Measurements from ENCODE around the gene COMMD4. TPM values are rescaled to one million over a fixed set of nuclear protein-coding genes. Genes with fewer than 3 reads are reported as not detected.

The COMMD4 gene
- polyA plus RNA-seq, 1 of the 3 experiments (the other 2 are of a cell fraction): 223 TPM

DNA sequence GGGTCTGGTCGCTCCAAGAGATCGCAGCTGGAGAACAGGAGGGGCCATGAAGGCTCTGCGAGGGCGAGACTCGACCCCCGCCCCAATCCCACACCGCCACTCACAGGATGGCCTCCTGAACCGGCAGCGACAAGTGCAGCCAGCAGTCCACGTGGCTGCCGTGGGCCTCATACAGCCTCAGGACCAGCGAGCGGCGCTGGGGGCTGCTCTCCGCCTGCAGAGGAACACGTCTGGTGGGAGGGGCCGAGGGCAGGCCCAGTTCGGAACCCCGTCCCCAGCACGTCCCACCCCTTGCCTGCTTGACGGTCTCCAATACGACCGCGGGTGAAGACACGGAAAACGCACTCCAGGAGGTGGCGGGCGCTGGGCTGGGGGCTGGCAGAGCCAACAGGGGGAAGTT, 20.1 kb downstream of the COMMD4 start:
- no peaks in the 10 kb centered on the region for H4K20me1 ChIP-seq (ENCODE audit: insufficient read depth)
- no peak overlapping the region for H3K4me3 ChIP-seq (ENCODE audit: low read depth in 2 of 2, low read length in 1 of 2)
- peaks cover 4% of the 10 kb centered on the region for H3F3A ChIP-seq (replicated peaks; ENCODE audit: insufficient read depth)
- H3K9me3 ChIP-seq: no peaks in the 10 kb centered on the region
- H3K79me2 ChIP-seq (ENCODE audit: insufficient read depth): no peaks in the 10 kb centered on the region
- H3K4me1 ChIP-seq (ENCODE audit: control insufficient read depth in 1 of 2, insufficient read depth in 2 of 2, low read depth in 1 of 2, low read length in 1 of 2): no peaks in the 10 kb centered on the region
- ChIA-PET POLR2A (interaction anchor here (1.9 kb wide), 1 partner anchor 12 kb away, joined by 7 read pairs; the partner anchor contains the start of gene MAN2C1), CTCF (interaction anchor here (1.0 to 5.4 kb wide), 2 partner anchors 11 to 327 kb away, joined by 3 to 29 read pairs; partner anchors contain the start of gene MAN2C1)
- no peak overlapping the region for H2AFZ ChIP-seq (ENCODE audit: low read depth)
- H3K27me3 ChIP-seq (ENCODE audit: insufficient read depth): no peaks in the 10 kb centered on the region
- TF ChIP-seq CHD2 (IDR thresholded peaks at IDR 0.05; ENCODE audit: low read length, partially characterized antibody) (no peak), EP300 (IDR thresholded peaks at IDR 0.05; ENCODE audit: borderline replicate concordance in 1 of 2, low read depth in 1 of 2, low read length in 1 of 2) (no peak), YY1 (IDR thresholded peaks at IDR 0.05; ENCODE audit: low read depth) (no peak), FOXJ3 (CRISPR knock-in tag; IDR thresholded peaks at IDR 0.05) (no peak), FOXM1 (IDR thresholded peaks at IDR 0.05; ENCODE audit: low read depth) (no peak), POLR2AphosphoS5 (IDR thresholded peaks at IDR 0.05; ENCODE audit: low read depth, low read length) (no peak), NFIC (IDR thresholded peaks at IDR 0.05; ENCODE audit: borderline replicate concordance) (no peak), RXRA (IDR thresholded peaks at IDR 0.05; ENCODE audit: borderline replicate concordance, low read depth) (no peak), ELF1 (IDR thresholded peaks at IDR 0.05) (no peak), TEAD4 (IDR thresholded peaks at IDR 0.05; ENCODE audit: borderline replicate concordance, insufficient read depth) (no peak), TAF1 (IDR thresholded peaks at IDR 0.05; ENCODE audit: borderline replicate concordance, low read depth, low read length) (no peak)
- TF ChIP-seq, protein P1, sequence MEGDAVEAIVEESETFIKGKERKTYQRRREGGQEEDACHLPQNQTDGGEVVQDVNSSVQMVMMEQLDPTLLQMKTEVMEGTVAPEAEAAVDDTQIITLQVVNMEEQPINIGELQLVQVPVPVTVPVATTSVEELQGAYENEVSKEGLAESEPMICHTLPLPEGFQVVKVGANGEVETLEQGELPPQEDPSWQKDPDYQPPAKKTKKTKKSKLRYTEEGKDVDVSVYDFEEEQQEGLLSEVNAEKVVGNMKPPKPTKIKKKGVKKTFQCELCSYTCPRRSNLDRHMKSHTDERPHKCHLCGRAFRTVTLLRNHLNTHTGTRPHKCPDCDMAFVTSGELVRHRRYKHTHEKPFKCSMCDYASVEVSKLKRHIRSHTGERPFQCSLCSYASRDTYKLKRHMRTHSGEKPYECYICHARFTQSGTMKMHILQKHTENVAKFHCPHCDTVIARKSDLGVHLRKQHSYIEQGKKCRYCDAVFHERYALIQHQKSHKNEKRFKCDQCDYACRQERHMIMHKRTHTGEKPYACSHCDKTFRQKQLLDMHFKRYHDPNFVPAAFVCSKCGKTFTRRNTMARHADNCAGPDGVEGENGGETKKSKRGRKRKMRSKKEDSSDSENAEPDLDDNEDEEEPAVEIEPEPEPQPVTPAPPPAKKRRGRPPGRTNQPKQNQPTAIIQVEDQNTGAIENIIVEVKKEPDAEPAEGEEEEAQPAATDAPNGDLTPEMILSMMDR (IDR thresholded peaks at IDR 0.05): no peak
- TF ChIP-seq, protein P2, sequence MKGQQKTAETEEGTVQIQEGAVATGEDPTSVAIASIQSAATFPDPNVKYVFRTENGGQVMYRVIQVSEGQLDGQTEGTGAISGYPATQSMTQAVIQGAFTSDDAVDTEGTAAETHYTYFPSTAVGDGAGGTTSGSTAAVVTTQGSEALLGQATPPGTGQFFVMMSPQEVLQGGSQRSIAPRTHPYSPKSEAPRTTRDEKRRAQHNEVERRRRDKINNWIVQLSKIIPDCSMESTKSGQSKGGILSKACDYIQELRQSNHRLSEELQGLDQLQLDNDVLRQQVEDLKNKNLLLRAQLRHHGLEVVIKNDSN (IDR thresholded peaks at IDR 0.05; ENCODE audit: borderline replicate concordance, low read depth): no peak
- TF ChIP-seq, protein P3, sequence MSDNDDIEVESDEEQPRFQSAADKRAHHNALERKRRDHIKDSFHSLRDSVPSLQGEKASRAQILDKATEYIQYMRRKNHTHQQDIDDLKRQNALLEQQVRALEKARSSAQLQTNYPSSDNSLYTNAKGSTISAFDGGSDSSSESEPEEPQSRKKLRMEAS (IDR thresholded peaks at IDR 0.05; ENCODE audit: low read depth): no peak
- H3K4me2 ChIP-seq: no peak overlapping the region
- no peak overlapping the region for H3K27ac ChIP-seq (ENCODE audit: low read depth in 2 of 2, low read length in 1 of 2)
- DNase-seq: no peak
- H3K9ac ChIP-seq: no peak overlapping the region
- peaks cover 0 to 41% of the 10 kb centered on the region in 2 experiments for H3K36me3 ChIP-seq (replicated peaks in 1 of 2; ENCODE audit: control insufficient read depth in 1 of 2, insufficient read depth in 2 of 2, low read length in 1 of 2)
- H3K9me2 ChIP-seq: no peaks in the 10 kb centered on the region
- WGBS (ENCODE audit: low lambda C conversion rate): 99% methylated on average over 15 of the region's 28 CpGs

DNA sequence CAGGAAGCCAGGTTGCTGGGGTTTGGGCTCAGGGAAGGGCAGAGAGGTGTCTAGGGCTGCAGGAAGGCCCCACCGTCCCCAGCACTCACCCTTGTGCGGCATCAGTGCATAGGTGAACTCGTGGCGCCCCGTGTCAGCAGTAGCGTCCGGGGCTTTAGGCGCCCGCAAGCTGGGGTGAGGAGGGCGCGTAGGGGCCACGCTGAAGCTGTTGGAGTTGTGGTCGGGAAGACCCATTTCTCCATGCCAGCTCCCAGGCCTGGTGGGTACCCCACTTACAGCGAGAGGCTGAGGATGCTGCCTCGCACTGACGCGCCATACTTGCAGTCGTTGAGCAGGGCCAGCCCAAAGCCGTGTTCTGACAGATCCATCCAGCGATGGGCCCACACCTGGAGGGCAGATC, 20.7 kb downstream of the COMMD4 start:
- no peak overlapping the region for H3K4me3 ChIP-seq (ENCODE audit: low read depth in 2 of 2, low read length in 1 of 2)
- no peaks in the 10 kb centered on the region for H3K27me3 ChIP-seq (ENCODE audit: insufficient read depth)
- H4K20me1 ChIP-seq (ENCODE audit: insufficient read depth): no peaks in the 10 kb centered on the region
- no peaks in the 10 kb centered on the region for H3K9me2 ChIP-seq
- H3F3A ChIP-seq (replicated peaks; ENCODE audit: insufficient read depth): peaks cover 3% of the 10 kb centered on the region
- no peaks in the 10 kb centered on the region for H3K79me2 ChIP-seq (ENCODE audit: insufficient read depth)
- H3K9me3 ChIP-seq: no peaks in the 10 kb centered on the region
- no peak overlapping the region for H3K4me2 ChIP-seq
- 80% methylated on average over 1 of the region's 20 CpGs for WGBS (ENCODE audit: low lambda C conversion rate)
- ChIA-PET CTCF (interaction anchor here (1.0 to 5.4 kb wide), 2 partner anchors 11 to 327 kb away, joined by 3 to 29 read pairs; partner anchors contain the start of gene MAN2C1), POLR2A (interaction anchor here (1.9 kb wide), 1 partner anchor 12 kb away, joined by 7 read pairs; the partner anchor contains the start of gene MAN2C1)
- no peaks in the 10 kb centered on the region for H3K4me1 ChIP-seq (ENCODE audit: control insufficient read depth in 1 of 2, insufficient read depth in 2 of 2, low read depth in 1 of 2, low read length in 1 of 2)
- DNase-seq: no peak
- H3K27ac ChIP-seq (ENCODE audit: low read depth in 2 of 2, low read length in 1 of 2): no peak overlapping the region
- H2AFZ ChIP-seq (ENCODE audit: low read depth): no peak overlapping the region
- peaks cover 0 to 43% of the 10 kb centered on the region in 2 experiments for H3K36me3 ChIP-seq (replicated peaks in 1 of 2; ENCODE audit: control insufficient read depth in 1 of 2, insufficient read depth in 2 of 2, low read length in 1 of 2)
- H3K9ac ChIP-seq: no peak overlapping the region
- no peak for TF ChIP-seq MEF2A (IDR thresholded peaks at IDR 0.05; ENCODE audit: borderline replicate concordance, low read depth)
- TF ChIP-seq POLR2AphosphoS5 (IDR thresholded peaks at IDR 0.05; ENCODE audit: low read depth, low read length): no peak
- TF ChIP-seq RAD21 (IDR thresholded peaks at IDR 0.05; ENCODE audit: low read length): no peak
- TF ChIP-seq TCF12 (IDR thresholded peaks at IDR 0.05): no peak
- no peak for TF ChIP-seq GABPA (IDR thresholded peaks at IDR 0.05; ENCODE audit: low read depth)
- TF ChIP-seq RXRA (IDR thresholded peaks at IDR 0.05; ENCODE audit: borderline replicate concordance, low read depth): no peak
- no peak for TF ChIP-seq FOXM1 (IDR thresholded peaks at IDR 0.05; ENCODE audit: low read depth)
- TF ChIP-seq, protein P3 (IDR thresholded peaks at IDR 0.05; ENCODE audit: low read depth): no peak
- TF ChIP-seq ELF1 (IDR thresholded peaks at IDR 0.05): no peak
- no peak for TF ChIP-seq GATA2 (CRISPR knock-in tag; IDR thresholded peaks at IDR 0.05)
- TF ChIP-seq FOSL2 (IDR thresholded peaks at IDR 0.05; ENCODE audit: borderline replicate concordance, low read depth): no peak
- no peak for TF ChIP-seq EP300 (IDR thresholded peaks at IDR 0.05; ENCODE audit: borderline replicate concordance in 1 of 2, low read depth in 1 of 2, low read length in 1 of 2)
- TF ChIP-seq USF2 (IDR thresholded peaks at IDR 0.05; ENCODE audit: borderline replicate concordance, low read depth, low read length): no peak

All from SK-N-SH (cell line).